ENCODE results near the gene ACTL7A.
A peak's percentile ranks its signal among the peaks of the same experiment; 100 is the strongest.
"Not testable (repeated sequence)": the region's sequence is repeated elsewhere in the genome, so short reads cannot be mapped to it uniquely, and the experiment has no call there.

Gene ACTL7A

GRCh38 chr9:108880738-108881316 lies 18.8 kb downstream of the ACTL7A start:
- H3K4me1 Mint-ChIP-seq (ENCODE audit: low read depth) = peaks cover 11% of the 10 kb centered on the region
- no peaks in the 10 kb centered on the region for H3K27me3 Mint-ChIP-seq
- no peaks in the 10 kb centered on the region for H3K9me3 Mint-ChIP-seq (ENCODE audit: low read depth)
- H3K36me3 Mint-ChIP-seq = peaks cover 31% of the 10 kb centered on the region
- H3K27ac Mint-ChIP-seq = no peak overlapping the region
- H3K4me3 Mint-ChIP-seq = no peak overlapping the region

- Mint-ChIP-seq H3K4me3 (no peak overlapping the region), H3K36me3 (peaks cover 34% of the 10 kb centered on the region), H3K27me3 (no peaks in the 10 kb centered on the region), H3K4me1 (ENCODE audit: low read depth) (peaks cover 20% of the 10 kb centered on the region), H3K27ac (peak overlapping the region; percentile 24), H3K9me3 (ENCODE audit: low read depth) (no peaks in the 10 kb centered on the region)
Observed at GRCh38 chr9:108882052-108882888, 20.2 kb downstream of the ACTL7A start.

- H3K4me3 Mint-ChIP-seq = no peak overlapping the region
- no peaks in the 10 kb centered on the region for H3K9me3 Mint-ChIP-seq (ENCODE audit: low read depth)
- no peaks in the 10 kb centered on the region for H3K27me3 Mint-ChIP-seq
- peaks cover 31% of the 10 kb centered on the region for H3K36me3 Mint-ChIP-seq
- H3K4me1 Mint-ChIP-seq (ENCODE audit: low read depth) = peaks cover 22% of the 10 kb centered on the region
- no peak overlapping the region for H3K27ac Mint-ChIP-seq
Observed at GRCh38 chr9:108883085-108883484, 21.0 kb downstream of the ACTL7A start.

DNA sequence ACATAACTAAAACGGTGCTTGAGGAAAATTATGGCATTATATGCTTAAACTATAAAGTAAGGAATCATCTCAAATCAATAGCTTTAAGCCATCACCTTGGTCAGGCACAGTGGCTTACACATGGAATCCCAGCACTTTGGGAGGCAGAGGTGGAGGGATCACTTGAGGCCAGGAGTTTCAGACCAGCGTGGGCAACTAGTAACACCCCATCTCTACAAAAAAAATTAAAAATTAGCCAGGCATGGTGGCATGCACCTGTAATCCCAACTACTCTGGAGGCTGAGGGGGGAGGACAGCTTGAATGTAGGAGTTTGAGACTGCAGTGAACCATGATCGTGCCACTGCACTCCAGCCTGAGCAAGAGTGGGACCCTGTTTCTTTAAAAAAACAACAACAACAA lies 22.6 kb downstream of the ACTL7A start:
- Mint-ChIP-seq H3K4me1 (ENCODE audit: low read depth) (peaks cover 22% of the 10 kb centered on the region), H3K36me3 (peaks cover 22% of the 10 kb centered on the region), H3K27ac (peak overlapping the region; percentile 46), H3K9me3 (ENCODE audit: low read depth) (no peaks in the 10 kb centered on the region), H3K27me3 (no peaks in the 10 kb centered on the region), H3K4me3 (no peak overlapping the region)

GRCh38 chr9:108885643-108886348 lies 23.7 kb downstream of the ACTL7A start:
- no peaks in the 10 kb centered on the region for H3K9me3 Mint-ChIP-seq (ENCODE audit: low read depth)
- H3K4me1 Mint-ChIP-seq (ENCODE audit: low read depth) = peaks cover 22% of the 10 kb centered on the region
- H3K36me3 Mint-ChIP-seq = peaks cover 23% of the 10 kb centered on the region
- peak overlapping the region; percentile 94 for H3K27ac Mint-ChIP-seq
- no peaks in the 10 kb centered on the region for H3K27me3 Mint-ChIP-seq
- H3K4me3 Mint-ChIP-seq = peak overlapping the region; percentile 52

GRCh38 chr9:108886594-108887271 lies 24.7 kb downstream of the ACTL7A start:
- Mint-ChIP-seq H3K36me3 (peaks cover 25% of the 10 kb centered on the region), H3K4me1 (ENCODE audit: low read depth) (peaks cover 22% of the 10 kb centered on the region), H3K27ac (peak overlapping the region; percentile 94), H3K4me3 (peak overlapping the region; percentile 52)
- not testable (repeated sequence) for H3K9me3 Mint-ChIP-seq (ENCODE audit: low read depth); H3K27me3 Mint-ChIP-seq

DNA sequence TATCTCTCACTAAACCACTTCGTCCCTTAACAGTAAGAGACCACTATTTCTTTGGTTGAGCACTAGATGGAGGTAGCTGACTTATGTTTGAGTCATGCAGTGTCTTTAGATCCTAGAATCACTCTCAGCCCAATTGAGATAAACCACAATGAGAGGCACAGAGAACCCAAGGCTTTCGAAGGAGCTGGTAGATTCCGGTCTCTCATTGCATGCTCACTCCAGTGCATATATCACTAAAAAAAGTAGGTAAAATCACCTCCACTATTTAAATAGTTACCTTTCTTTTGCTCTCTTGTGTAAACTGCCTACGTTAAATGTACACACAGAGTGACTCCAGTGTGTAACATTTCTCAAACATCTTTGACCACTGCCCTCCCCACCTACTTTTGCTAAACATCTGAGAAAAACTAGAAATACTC lies 27.6 kb downstream of the ACTL7A start:
- Mint-ChIP-seq H3K4me3 (no peak overlapping the region), H3K4me1 (ENCODE audit: low read depth) (peaks cover 20% of the 10 kb centered on the region), H3K36me3 (peaks cover 24% of the 10 kb centered on the region), H3K27me3 (no peaks in the 10 kb centered on the region), H3K27ac (peak overlapping the region; percentile 6), H3K9me3 (ENCODE audit: low read depth) (no peaks in the 10 kb centered on the region)

DNA sequence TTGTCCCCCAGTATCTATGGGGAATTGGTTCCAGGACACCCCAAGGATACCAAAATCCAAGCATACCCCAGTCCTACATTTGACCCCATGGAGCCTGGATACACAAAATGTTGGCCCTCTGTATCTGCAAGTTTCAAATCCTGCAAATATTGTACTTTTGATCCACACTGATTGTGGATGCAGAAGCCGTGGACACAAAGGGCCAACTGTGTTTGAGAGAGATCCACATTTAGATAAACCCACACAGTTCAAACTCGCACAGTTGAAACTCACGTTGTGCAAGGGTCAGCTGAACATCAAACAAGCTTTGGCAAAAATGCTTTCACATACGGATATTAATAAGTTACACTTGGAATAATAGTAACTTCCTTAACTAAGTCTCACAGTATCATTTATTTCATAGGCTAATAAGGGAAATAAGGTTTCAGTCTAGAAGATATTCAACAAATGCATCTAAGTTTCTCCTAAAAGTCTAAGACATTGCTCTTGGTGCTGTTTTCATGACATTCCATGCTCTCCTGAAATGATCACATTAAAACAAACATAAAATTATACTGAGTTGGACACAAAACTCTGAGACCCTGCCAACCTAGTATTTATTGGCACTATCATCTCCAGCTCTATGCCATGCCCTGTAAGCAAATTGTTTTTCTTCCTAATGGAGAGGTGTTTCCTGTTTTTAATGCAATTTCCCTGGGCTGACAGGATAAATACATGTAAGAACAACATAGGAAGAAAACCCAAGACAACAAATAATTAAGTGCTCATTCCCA lies 32.3 kb downstream of the ACTL7A start:
- H3K27me3 Mint-ChIP-seq = no peaks in the 10 kb centered on the region
- H3K4me1 Mint-ChIP-seq (ENCODE audit: low read depth) = no peaks in the 10 kb centered on the region
- H3K4me3 Mint-ChIP-seq = no peak overlapping the region
- H3K27ac Mint-ChIP-seq = no peak overlapping the region
- no peaks in the 10 kb centered on the region for H3K9me3 Mint-ChIP-seq (ENCODE audit: low read depth)
- H3K36me3 Mint-ChIP-seq = peaks cover 34% of the 10 kb centered on the region

GRCh38 chr9:108897324-108898096 lies 35.4 kb downstream of the ACTL7A start:
- Mint-ChIP-seq H3K27me3 (no peaks in the 10 kb centered on the region), H3K9me3 (ENCODE audit: low read depth) (no peaks in the 10 kb centered on the region), H3K27ac (no peak overlapping the region), H3K36me3 (peaks cover 28% of the 10 kb centered on the region), H3K4me3 (no peak overlapping the region), H3K4me1 (ENCODE audit: low read depth) (no peaks in the 10 kb centered on the region)

DNA sequence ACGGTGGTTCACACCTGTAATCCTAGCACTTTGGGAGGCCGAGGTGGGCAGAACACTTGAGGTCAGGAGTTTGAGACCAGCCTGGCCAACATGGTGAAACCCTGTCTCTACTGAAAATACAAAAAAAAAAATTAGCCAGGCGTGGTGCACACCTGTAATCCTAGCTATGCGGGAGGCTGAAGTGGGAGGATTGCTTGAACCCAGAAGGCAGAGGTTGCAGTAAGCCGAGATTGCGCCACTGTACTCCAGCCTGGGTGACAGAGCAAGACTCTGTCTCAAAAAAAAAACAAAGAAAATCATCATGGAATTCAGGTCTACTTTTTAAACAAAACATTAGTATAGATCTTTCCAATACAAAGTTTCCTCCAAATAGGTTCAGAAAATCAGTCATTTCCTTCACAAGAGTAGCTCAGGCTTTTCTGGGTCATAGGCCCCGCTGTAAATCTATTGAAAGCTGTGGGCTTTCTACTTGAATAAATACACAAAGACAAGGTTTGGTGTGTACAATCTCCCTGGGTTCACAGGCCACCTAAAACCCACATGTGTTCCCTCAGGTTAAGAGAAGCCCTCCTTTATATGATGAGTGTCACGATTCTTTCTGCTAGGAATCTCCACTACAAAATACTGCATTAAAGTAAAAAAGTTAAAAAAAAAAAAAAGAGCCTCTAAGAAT lies 37.1 kb downstream of the ACTL7A start:
- not testable (repeated sequence) for H3K27me3 Mint-ChIP-seq; H3K4me3 Mint-ChIP-seq; H3K4me1 Mint-ChIP-seq (ENCODE audit: low read depth); H3K9me3 Mint-ChIP-seq (ENCODE audit: low read depth); H3K27ac Mint-ChIP-seq
- H3K36me3 Mint-ChIP-seq = peaks cover 34% of the 10 kb centered on the region

DNA sequence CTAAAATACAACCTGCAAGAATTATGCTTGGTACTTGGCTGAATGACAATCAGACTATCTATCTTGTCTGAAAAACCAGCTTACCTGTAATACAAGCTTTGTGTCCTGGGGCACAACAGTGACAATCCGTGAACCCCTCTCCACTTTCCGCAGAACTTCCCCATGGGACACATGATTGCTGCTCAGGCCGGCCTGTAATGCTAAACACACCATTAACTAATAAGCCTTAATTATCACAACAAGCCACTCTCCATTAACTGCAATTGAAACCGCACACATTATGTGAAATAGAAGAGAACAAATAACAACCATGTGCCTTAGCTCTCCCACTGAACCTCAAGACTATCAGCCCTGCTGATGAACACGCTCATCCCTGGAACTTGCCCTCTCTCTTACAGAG lies 38.1 kb downstream of the ACTL7A start:
- H3K4me3 Mint-ChIP-seq = no peak overlapping the region
- no peak overlapping the region for H3K27ac Mint-ChIP-seq
- H3K27me3 Mint-ChIP-seq = no peaks in the 10 kb centered on the region
- H3K9me3 Mint-ChIP-seq (ENCODE audit: low read depth) = no peaks in the 10 kb centered on the region
- H3K36me3 Mint-ChIP-seq = peaks cover 34% of the 10 kb centered on the region
- no peaks in the 10 kb centered on the region for H3K4me1 Mint-ChIP-seq (ENCODE audit: low read depth)

DNA sequence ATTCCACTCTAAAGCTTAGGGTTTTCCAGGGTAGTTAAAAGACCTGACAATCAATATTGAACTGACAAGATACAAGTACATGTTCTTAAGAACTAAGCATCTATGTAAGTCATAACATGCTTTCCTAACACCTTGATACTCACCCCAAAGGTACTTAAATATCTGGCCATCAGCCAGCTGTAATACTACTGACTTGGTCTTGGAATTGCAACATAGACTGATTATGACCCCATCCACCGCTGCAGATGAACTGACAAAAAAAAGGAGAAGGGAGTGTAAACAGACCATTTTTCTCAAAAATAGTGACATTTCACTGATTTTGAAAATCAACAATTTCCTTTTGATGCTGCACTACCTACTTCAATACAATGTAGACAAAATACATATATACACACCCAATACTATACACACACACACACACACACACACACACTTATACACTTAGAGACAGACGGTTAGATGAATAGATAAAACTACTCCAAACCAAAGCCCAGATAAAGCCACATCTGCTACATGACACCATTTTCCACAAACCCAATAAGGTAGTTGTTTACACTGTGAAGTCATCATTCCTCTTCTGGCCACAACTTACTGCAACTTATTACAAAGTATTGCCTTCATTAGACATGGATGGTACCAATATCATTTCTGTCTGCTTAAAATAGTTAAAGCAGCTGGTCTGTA lies 41.5 kb downstream of the ACTL7A start:
- Mint-ChIP-seq H3K9me3 (ENCODE audit: low read depth) (no peaks in the 10 kb centered on the region), H3K4me1 (ENCODE audit: low read depth) (no peaks in the 10 kb centered on the region), H3K27me3 (no peaks in the 10 kb centered on the region), H3K36me3 (peaks cover 22% of the 10 kb centered on the region), H3K27ac (no peak overlapping the region), H3K4me3 (no peak overlapping the region)

DNA sequence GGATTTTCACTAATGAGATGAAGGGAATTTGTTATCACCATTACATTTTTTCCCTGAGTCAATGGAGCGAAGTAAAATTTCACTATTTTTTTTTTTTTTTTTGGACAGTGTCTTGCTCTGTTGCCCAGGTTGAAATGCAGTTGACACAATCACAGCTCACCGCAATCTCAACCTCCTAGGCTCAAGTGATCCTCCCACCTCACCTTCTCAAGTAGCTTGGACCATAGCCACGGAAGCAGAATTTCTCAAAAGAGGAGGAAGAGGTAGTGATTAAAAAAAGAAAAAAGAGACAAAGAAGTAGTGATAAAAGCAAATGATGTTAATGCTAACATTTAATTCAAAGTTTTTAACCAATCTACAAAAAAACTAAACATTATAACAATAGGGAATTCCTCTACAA lies 42.1 kb downstream of the ACTL7A start:
- Mint-ChIP-seq H3K9me3 (ENCODE audit: low read depth) (no peaks in the 10 kb centered on the region), H3K4me1 (ENCODE audit: low read depth) (no peaks in the 10 kb centered on the region), H3K27ac (no peak overlapping the region), H3K4me3 (no peak overlapping the region), H3K27me3 (no peaks in the 10 kb centered on the region), H3K36me3 (peaks cover 22% of the 10 kb centered on the region)
